Memory B cell (primary cell): ENCODE measurements around the gene PTH2R.
"Not testable (repeated sequence)": the region's sequence is repeated elsewhere in the genome, so short reads cannot be mapped to it uniquely, and the experiment has no call there.

Experiments
- ATAC-seq: fragments of 150-1000 bp; cut with Tn5 transposase; 2 replicates; pipeline ENCODE4 v1.10.0; 2021; ENCODE audit warnings: low read depth, mild to moderate bottlenecking, moderate library complexity
- DNase-seq, 2 donors: peaks; one replicate each; pipeline ENCODE4 v3.0.0; 2022; ENCODE audit warnings: low spot score in 2 of 2
- H3K27ac Mint-ChIP-seq: one replicate; pipeline ENCODE4 v1.8.0; 2022; ENCODE audit warnings: mild to moderate bottlenecking, moderate library complexity, mixed read lengths
- H3K27me3 Mint-ChIP-seq: one replicate; pipeline ENCODE4 v1.8.0; 2022; ENCODE audit warnings: mixed read lengths
- H3K36me3 Mint-ChIP-seq: one replicate; pipeline ENCODE4 v1.8.0; 2022; ENCODE audit warnings: mild to moderate bottlenecking, mixed read lengths
- H3K4me1 Mint-ChIP-seq: one replicate; pipeline ENCODE4 v1.8.0; 2022; ENCODE audit warnings: mixed read lengths
- H3K4me3 Mint-ChIP-seq: one replicate; pipeline ENCODE4 v1.8.0; 2022; ENCODE audit warnings: mild to moderate bottlenecking, moderate library complexity, mixed read lengths
- H3K9me3 Mint-ChIP-seq: one replicate; pipeline ENCODE4 v1.8.0; 2022; ENCODE audit warnings: mixed read lengths

Gene PTH2R

GRCh38 chr2:208426412-208427045 is 19.9 kb downstream of the PTH2R start:
- ATAC-seq (no peak), DNase-seq (no peak)
- no peak overlapping the region for H3K4me3 Mint-ChIP-seq
- peaks cover 2% of the 10 kb centered on the region for H3K36me3 Mint-ChIP-seq
- H3K4me1 Mint-ChIP-seq, result no peaks in the 10 kb centered on the region
- peaks cover 11% of the 10 kb centered on the region for H3K9me3 Mint-ChIP-seq
- peaks cover 8% of the 10 kb centered on the region for H3K27me3 Mint-ChIP-seq
- no peak overlapping the region for H3K27ac Mint-ChIP-seq

- H3K27ac Mint-ChIP-seq, result no peak overlapping the region
- H3K27me3 Mint-ChIP-seq, result peaks cover 9% of the 10 kb centered on the region
- H3K4me3 Mint-ChIP-seq, result no peak overlapping the region
- no peaks in the 10 kb centered on the region for H3K36me3 Mint-ChIP-seq
- no peak for DNase-seq
- no peaks in the 10 kb centered on the region for H3K4me1 Mint-ChIP-seq
- ATAC-seq, result no peak
- H3K9me3 Mint-ChIP-seq, result no peaks in the 10 kb centered on the region
Measured at GRCh38 chr2:208437755-208438154, 31.2 kb downstream of the PTH2R start.

- no peak overlapping the region for H3K27ac Mint-ChIP-seq
- no peaks in the 10 kb centered on the region for H3K36me3 Mint-ChIP-seq
- H3K27me3 Mint-ChIP-seq, result peaks cover 5% of the 10 kb centered on the region
- no peaks in the 10 kb centered on the region for H3K4me1 Mint-ChIP-seq
- no peaks in the 10 kb centered on the region for H3K9me3 Mint-ChIP-seq
- DNase-seq (no peak), ATAC-seq (no peak)
- H3K4me3 Mint-ChIP-seq, result no peak overlapping the region
Measured at GRCh38 chr2:208440716-208441115, 34.1 kb downstream of the PTH2R start.

GRCh38 chr2:208441951-208442350 is 35.4 kb downstream of the PTH2R start:
- DNase-seq, result no peak
- no peaks in the 10 kb centered on the region for H3K4me1 Mint-ChIP-seq
- no peaks in the 10 kb centered on the region for H3K27me3 Mint-ChIP-seq
- no peaks in the 10 kb centered on the region for H3K36me3 Mint-ChIP-seq
- H3K4me3 Mint-ChIP-seq, result no peak overlapping the region
- no peak for ATAC-seq
- H3K27ac Mint-ChIP-seq, result no peak overlapping the region
- no peaks in the 10 kb centered on the region for H3K9me3 Mint-ChIP-seq

- H3K4me3 Mint-ChIP-seq, H3K27me3 Mint-ChIP-seq, ATAC-seq, DNase-seq, H3K36me3 Mint-ChIP-seq, H3K9me3 Mint-ChIP-seq, H3K27ac Mint-ChIP-seq, H3K4me1 Mint-ChIP-seq: not testable (repeated sequence)
Measured at GRCh38 chr2:208447447-208447846, 40.9 kb downstream of the PTH2R start.

GRCh38 chr2:208451061-208451460 is 44.5 kb downstream of the PTH2R start:
- Mint-ChIP-seq H3K27ac (no peak overlapping the region), H3K27me3 (peaks cover 1% of the 10 kb centered on the region), H3K4me1 (no peaks in the 10 kb centered on the region), H3K4me3 (no peak overlapping the region), H3K9me3 (no peaks in the 10 kb centered on the region), H3K36me3 (no peaks in the 10 kb centered on the region)
- ATAC-seq (no peak), DNase-seq (no peak)

GRCh38 chr2:208454861-208455260 is 48.3 kb downstream of the PTH2R start:
- H3K4me3 Mint-ChIP-seq, result no peak overlapping the region
- no peak overlapping the region for H3K27ac Mint-ChIP-seq
- H3K9me3 Mint-ChIP-seq, result no peaks in the 10 kb centered on the region
- H3K36me3 Mint-ChIP-seq, result no peaks in the 10 kb centered on the region
- no peaks in the 10 kb centered on the region for H3K4me1 Mint-ChIP-seq
- ATAC-seq, result no peak
- DNase-seq, result no peak
- H3K27me3 Mint-ChIP-seq, result peaks cover 3% of the 10 kb centered on the region

GRCh38 chr2:208463721-208464120 is 57.1 kb downstream of the PTH2R start:
- ATAC-seq (no peak), DNase-seq (no peak)
- Mint-ChIP-seq H3K27ac (no peak overlapping the region), H3K4me1 (no peaks in the 10 kb centered on the region), H3K4me3 (no peak overlapping the region), H3K9me3 (no peaks in the 10 kb centered on the region), H3K36me3 (no peaks in the 10 kb centered on the region), H3K27me3 (no peaks in the 10 kb centered on the region)

- no peaks in the 10 kb centered on the region for H3K4me1 Mint-ChIP-seq
- no peak overlapping the region for H3K4me3 Mint-ChIP-seq
- H3K9me3 Mint-ChIP-seq, result no peaks in the 10 kb centered on the region
- no peak overlapping the region for H3K27ac Mint-ChIP-seq
- no peaks in the 10 kb centered on the region for H3K27me3 Mint-ChIP-seq
- no peaks in the 10 kb centered on the region for H3K36me3 Mint-ChIP-seq
- ATAC-seq (no peak), DNase-seq (no peak)
Measured at GRCh38 chr2:208464205-208464604, 57.6 kb downstream of the PTH2R start.

- Mint-ChIP-seq H3K36me3 (no peaks in the 10 kb centered on the region), H3K27me3 (no peaks in the 10 kb centered on the region), H3K4me3 (no peak overlapping the region), H3K27ac (no peak overlapping the region), H3K9me3 (peaks cover 4% of the 10 kb centered on the region), H3K4me1 (no peaks in the 10 kb centered on the region)
- DNase-seq (no peak), ATAC-seq (no peak)
Measured at GRCh38 chr2:208466151-208466919, 59.7 kb downstream of the PTH2R start.

- no peak overlapping the region for H3K27ac Mint-ChIP-seq
- DNase-seq, result no peak
Measured at GRCh38 chr2:208466920-208467298, 60.3 kb downstream of the PTH2R start.

GRCh38 chr2:208467564-208467963 is 61.0 kb downstream of the PTH2R start:
- Mint-ChIP-seq H3K27me3 (no peaks in the 10 kb centered on the region), H3K4me3 (no peak overlapping the region), H3K9me3 (peaks cover 7% of the 10 kb centered on the region), H3K36me3 (no peaks in the 10 kb centered on the region), H3K4me1 (no peaks in the 10 kb centered on the region), H3K27ac (no peak overlapping the region)
- DNase-seq (no peak), ATAC-seq (no peak)

More at GRCh38 chr2:208466920-208467298, 60.3 kb downstream of the PTH2R start:
- H3K4me1 Mint-ChIP-seq, result no peaks in the 10 kb centered on the region
- no peaks in the 10 kb centered on the region for H3K36me3 Mint-ChIP-seq
- no peak for ATAC-seq
- no peak overlapping the region for H3K4me3 Mint-ChIP-seq
- peaks cover 4% of the 10 kb centered on the region for H3K9me3 Mint-ChIP-seq
- no peaks in the 10 kb centered on the region for H3K27me3 Mint-ChIP-seq

- H3K36me3 Mint-ChIP-seq, result no peaks in the 10 kb centered on the region
- H3K27ac Mint-ChIP-seq, result no peak overlapping the region
- ATAC-seq (no peak), DNase-seq (no peak)
- no peaks in the 10 kb centered on the region for H3K4me1 Mint-ChIP-seq
- H3K9me3 Mint-ChIP-seq, result no peaks in the 10 kb centered on the region
- H3K4me3 Mint-ChIP-seq, result no peak overlapping the region
- H3K27me3 Mint-ChIP-seq, result peaks cover 5% of the 10 kb centered on the region
Measured at GRCh38 chr2:208477741-208478140, 71.1 kb downstream of the PTH2R start.

GRCh38 chr2:208479342-208479741 is 72.8 kb downstream of the PTH2R start:
- H3K36me3 Mint-ChIP-seq, result no peaks in the 10 kb centered on the region
- peaks cover 1% of the 10 kb centered on the region for H3K27me3 Mint-ChIP-seq
- H3K27ac Mint-ChIP-seq, result no peak overlapping the region
- H3K4me3 Mint-ChIP-seq, result no peak overlapping the region
- ATAC-seq, result no peak
- H3K9me3 Mint-ChIP-seq, result no peaks in the 10 kb centered on the region
- DNase-seq, result no peak
- H3K4me1 Mint-ChIP-seq, result no peaks in the 10 kb centered on the region

- H3K27ac Mint-ChIP-seq, ATAC-seq, H3K36me3 Mint-ChIP-seq, DNase-seq, H3K9me3 Mint-ChIP-seq, H3K4me1 Mint-ChIP-seq, H3K4me3 Mint-ChIP-seq, H3K27me3 Mint-ChIP-seq: not testable (repeated sequence)
Measured at GRCh38 chr2:208481945-208482344, 75.4 kb downstream of the PTH2R start.
